SK-N-SH treated with all-trans-retinoic acid at 6 μM for 48 hours (cell line): Measurements from ENCODE around the gene PPM1H.

Source experiments
- ATAC-seq: fragments of 200-7000 bp; cut with Tn5 transposase; 3 replicates; pipeline ENCODE4 v1.9.1; 2020; ENCODE audit warnings: mild to moderate bottlenecking, moderate library complexity
- ARNTL ChIP-seq: fragments of 450-650 bp; formaldehyde crosslinking; IDR thresholded peaks from 2 replicates; pipeline ENCODE4 v1.5.0; 2020; ENCODE audit warnings: low read depth, mild to moderate bottlenecking, moderate library complexity, borderline replicate concordance
- CSDC2 ChIP-seq: fragments of 250-450 bp; sonication (Bioruptor Pico); IDR thresholded peaks from 2 replicates; pipeline ENCODE4 v1.5.0; 2020; ENCODE audit warnings: mild to moderate bottlenecking, moderate library complexity
- CSRNP3 ChIP-seq: fragments of 250-450 bp; sonication (Bioruptor Pico); IDR thresholded peaks from 2 replicates; pipeline ENCODE4 v1.5.1; 2021; ENCODE audit warnings: mild to moderate bottlenecking, moderate library complexity
- GLIS3 ChIP-seq: fragments of 250-450 bp; sonication (Bioruptor Pico); IDR thresholded peaks from 2 replicates; pipeline ENCODE4 v1.5.0; 2020; ENCODE audit warnings: mild to moderate bottlenecking, moderate library complexity
- ISL1 ChIP-seq: fragments of 250-450 bp; sonication (Bioruptor Pico); IDR thresholded peaks from 2 replicates; pipeline ENCODE4 v2.1.2; 2022; ENCODE audit warnings: mild to moderate bottlenecking, moderate library complexity
- OSR1 ChIP-seq: fragments of 250-450 bp; sonication (Bioruptor Pico); IDR thresholded peaks from 2 replicates; pipeline ENCODE4 v1.8.0; 2022; ENCODE audit warnings: moderate library complexity, mild to moderate bottlenecking, inconsistent platforms
- PATZ1 ChIP-seq: fragments of 250-450 bp; sonication (Bioruptor Pico); IDR thresholded peaks from 2 replicates; pipeline ENCODE4 v1.8.0; 2020; ENCODE audit warnings: mild to moderate bottlenecking, moderate library complexity, borderline replicate concordance
- PPARA ChIP-seq: fragments of 250-450 bp; sonication (Bioruptor Pico); IDR thresholded peaks from 2 replicates; pipeline ENCODE4 v1.5.0; 2020; ENCODE audit warnings: mild to moderate bottlenecking, borderline replicate concordance
- RARB ChIP-seq: fragments of 250-450 bp; sonication (Bioruptor Pico); IDR thresholded peaks from 2 replicates; pipeline ENCODE4 v1.8.0; 2021; ENCODE audit warnings: mild to moderate bottlenecking, moderate library complexity
- TCF4 ChIP-seq: fragments of 250-450 bp; sonication (Bioruptor Pico); IDR thresholded peaks from 2 replicates; pipeline ENCODE4 v1.8.0; 2021; ENCODE audit warnings: mild to moderate bottlenecking, moderate library complexity, borderline replicate concordance
- TSHZ2 ChIP-seq: fragments of 250-450 bp; sonication (Bioruptor Pico); IDR thresholded peaks from 2 replicates; pipeline ENCODE4 v1.5.0; 2020; ENCODE audit warnings: mild to moderate bottlenecking, moderate library complexity
- ZC3H10 ChIP-seq: fragments of 250-450 bp; sonication (Bioruptor Pico); IDR thresholded peaks from 2 replicates; pipeline ENCODE4 v1.5.1; 2021; ENCODE audit warnings: mild to moderate bottlenecking, moderate library complexity
- ZFP3 ChIP-seq: fragments of 250-450 bp; sonication (Bioruptor Pico); IDR thresholded peaks from 2 replicates; pipeline ENCODE4 v1.5.0; 2020; ENCODE audit warnings: mild to moderate bottlenecking, moderate library complexity
- ZFP30 ChIP-seq: fragments of 450-650 bp; formaldehyde crosslinking; IDR thresholded peaks from 2 replicates; pipeline ENCODE4 v1.5.0; 2022; ENCODE audit warnings: mild to moderate bottlenecking, moderate library complexity
- ZNF565 ChIP-seq: fragments of 450-650 bp; formaldehyde crosslinking; conservative IDR thresholded peaks from 2 replicates; pipeline ENCODE4 v1.5.0; 2020; ENCODE audit warnings: low read depth, mild to moderate bottlenecking, moderate library complexity
- ZNF70 ChIP-seq: fragments of 450-650 bp; formaldehyde crosslinking; IDR thresholded peaks from 2 replicates; pipeline ENCODE4 v1.5.0; 2020; ENCODE audit warnings: mild to moderate bottlenecking, moderate library complexity
- ZNF8 ChIP-seq: fragments of 450-650 bp; formaldehyde crosslinking; IDR thresholded peaks from 2 replicates; pipeline ENCODE4 v1.5.0; 2020; ENCODE audit warnings: mild to moderate bottlenecking, moderate library complexity

Gene PPM1H

GRCh38 chr12:62691309-62691708 lies 243.6 kb downstream of the PPM1H start (continued):
- TF ChIP-seq ZC3H10 (CRISPR knock-in tag) (no peak), ISL1 (no peak), TCF4 (CRISPR knock-in tag) (no peak), PATZ1 (CRISPR knock-in tag) (no peak), ZNF565 (no peak)

GRCh38 chr12:62689042-62689839 lies 245.7 kb downstream of the PPM1H start:
- ATAC-seq = no peak
- TF ChIP-seq ZFP30 (no peak), ZNF565 (no peak), PPARA (no peak), TSHZ2 (CRISPR knock-in tag) (no peak), ISL1 (no peak), CSRNP3 (CRISPR knock-in tag) (no peak), ZNF8 (CRISPR knock-in tag) (no peak), PATZ1 (CRISPR knock-in tag) (no peak), ZFP3 (no peak), ARNTL (CRISPR knock-in tag) (no peak), RARB (CRISPR knock-in tag) (no peak), TCF4 (CRISPR knock-in tag) (no peak), OSR1 (CRISPR knock-in tag) (no peak)
- TF ChIP-seq, all 23 proteins: peak for 0

- ATAC-seq = no peak
- TF ChIP-seq ZNF70 (CRISPR knock-in tag) (no peak), PPARA (no peak), CSDC2 (CRISPR knock-in tag) (no peak), GLIS3 (CRISPR knock-in tag) (no peak), ZC3H10 (CRISPR knock-in tag) (no peak)
Measured at GRCh38 chr12:62686938-62687337, 248.0 kb downstream of the PPM1H start.

GRCh38 chr12:62684570-62685295 lies 250.2 kb downstream of the PPM1H start:
- TF ChIP-seq ISL1 (peak; percentile 53), PATZ1 (CRISPR knock-in tag) (no peak), TSHZ2 (CRISPR knock-in tag) (peak; percentile 69; the same call in 1 of the 2 replicates), TCF4 (CRISPR knock-in tag) (peak; percentile 87)
- peak; percentile 88 for ATAC-seq
